ENCODE data around the gene STRN4.
A peak's percentile ranks its signal among the peaks of the same experiment; 100 is the strongest.

The STRN4 gene

GRCh38 chr19:46689358-46689757 is 56.9 kb downstream of the STRN4 start:
- DNase-seq (ENCODE audit: insufficient read length, low spot score) (no peak), FAIRE-seq (no peak)
- no peak for TF ChIP-seq POLR2A (IDR thresholded peaks at IDR 0.05; ENCODE audit: low read depth, low read length)
- TF ChIP-seq POLR2AphosphoS5 (IDR thresholded peaks at IDR 0.05; ENCODE audit: low read depth, low read length) = no peak
- TF ChIP-seq POU2F2 (IDR thresholded peaks at IDR 0.05; ENCODE audit: low read depth, low read length) = no peak
- no peak for TF ChIP-seq PAX5 (IDR thresholded peaks at IDR 0.05; ENCODE audit: insufficient read depth, low read length, severe bottlenecking)
- TF ChIP-seq SPI1 (IDR thresholded peaks at IDR 0.05; ENCODE audit: low read depth, low read length) = no peak
- TF ChIP-seq TAF1 (IDR thresholded peaks at IDR 0.05; ENCODE audit: low read depth, low read length) = no peak

- no peak for TF ChIP-seq TAF1 (IDR thresholded peaks at IDR 0.05; ENCODE audit: low read depth, low read length)
- no peak for TF ChIP-seq POLR2A (IDR thresholded peaks at IDR 0.05; ENCODE audit: low read depth, low read length)
- TF ChIP-seq SPI1 (IDR thresholded peaks at IDR 0.05; ENCODE audit: low read depth, low read length) = no peak
- no peak for TF ChIP-seq POU2F2 (IDR thresholded peaks at IDR 0.05; ENCODE audit: low read depth, low read length)
- no peak for TF ChIP-seq POLR2AphosphoS5 (IDR thresholded peaks at IDR 0.05; ENCODE audit: low read depth, low read length)
- no peak for TF ChIP-seq PAX5 (IDR thresholded peaks at IDR 0.05; ENCODE audit: insufficient read depth, low read length, severe bottlenecking)
- DNase-seq (ENCODE audit: insufficient read length, low spot score) (no peak), FAIRE-seq (no peak)
Measured at GRCh38 chr19:46687438-46688145, 58.7 kb downstream of the STRN4 start.

GRCh38 chr19:46685189-46685588 is 61.1 kb downstream of the STRN4 start:
- DNase-seq (ENCODE audit: insufficient read length, low spot score) = no peak
- TF ChIP-seq SPI1 (IDR thresholded peaks at IDR 0.05; ENCODE audit: low read depth, low read length) (no peak), POU2F2 (IDR thresholded peaks at IDR 0.05; ENCODE audit: low read depth, low read length) (no peak), TAF1 (IDR thresholded peaks at IDR 0.05; ENCODE audit: low read depth, low read length) (no peak), POLR2A (IDR thresholded peaks at IDR 0.05; ENCODE audit: low read depth, low read length) (no peak), POLR2AphosphoS5 (IDR thresholded peaks at IDR 0.05; ENCODE audit: low read depth, low read length) (no peak), PAX5 (IDR thresholded peaks at IDR 0.05; ENCODE audit: insufficient read depth, low read length, severe bottlenecking) (no peak)
- no peak for FAIRE-seq

GRCh38 chr19:46678110-46678732 is 68.0 kb downstream of the STRN4 start:
- no peak for TF ChIP-seq POU2F2 (IDR thresholded peaks at IDR 0.05; ENCODE audit: low read depth, low read length)
- TF ChIP-seq POLR2A (IDR thresholded peaks at IDR 0.05; ENCODE audit: low read depth, low read length) = no peak
- TF ChIP-seq PAX5 (IDR thresholded peaks at IDR 0.05; ENCODE audit: insufficient read depth, low read length, severe bottlenecking) = no peak
- TF ChIP-seq POLR2AphosphoS5 (IDR thresholded peaks at IDR 0.05; ENCODE audit: low read depth, low read length) = no peak
- no peak for TF ChIP-seq TAF1 (IDR thresholded peaks at IDR 0.05; ENCODE audit: low read depth, low read length)
- no peak for TF ChIP-seq SPI1 (IDR thresholded peaks at IDR 0.05; ENCODE audit: low read depth, low read length)
- peak; percentile 58 for FAIRE-seq
- DNase-seq (ENCODE audit: insufficient read length, low spot score) = peak; percentile 73

- DNase-seq (ENCODE audit: insufficient read length, low spot score) (no peak), FAIRE-seq (no peak)
- TF ChIP-seq POLR2AphosphoS5 (IDR thresholded peaks at IDR 0.05; ENCODE audit: low read depth, low read length) = no peak
- no peak for TF ChIP-seq POU2F2 (IDR thresholded peaks at IDR 0.05; ENCODE audit: low read depth, low read length)
- no peak for TF ChIP-seq SPI1 (IDR thresholded peaks at IDR 0.05; ENCODE audit: low read depth, low read length)
- no peak for TF ChIP-seq POLR2A (IDR thresholded peaks at IDR 0.05; ENCODE audit: low read depth, low read length)
- no peak for TF ChIP-seq PAX5 (IDR thresholded peaks at IDR 0.05; ENCODE audit: insufficient read depth, low read length, severe bottlenecking)
- TF ChIP-seq TAF1 (IDR thresholded peaks at IDR 0.05; ENCODE audit: low read depth, low read length) = no peak
Measured at GRCh38 chr19:46674416-46675178, 71.7 kb downstream of the STRN4 start.

GRCh38 chr19:46670813-46671212 is 75.4 kb downstream of the STRN4 start:
- DNase-seq (ENCODE audit: insufficient read length, low spot score) (no peak), FAIRE-seq (no peak)
- TF ChIP-seq SPI1 (IDR thresholded peaks at IDR 0.05; ENCODE audit: low read depth, low read length) = no peak
- no peak for TF ChIP-seq TAF1 (IDR thresholded peaks at IDR 0.05; ENCODE audit: low read depth, low read length)
- no peak for TF ChIP-seq PAX5 (IDR thresholded peaks at IDR 0.05; ENCODE audit: insufficient read depth, low read length, severe bottlenecking)
- TF ChIP-seq POU2F2 (IDR thresholded peaks at IDR 0.05; ENCODE audit: low read depth, low read length) = no peak
- TF ChIP-seq POLR2AphosphoS5 (IDR thresholded peaks at IDR 0.05; ENCODE audit: low read depth, low read length) = no peak
- TF ChIP-seq POLR2A (IDR thresholded peaks at IDR 0.05; ENCODE audit: low read depth, low read length) = no peak

All from GM12891 (cell line).